Liver (tissue), 3 donors: Measurements from ENCODE around the gene ADAP1.

Experiments used
- RAD21 ChIP-seq, 2 donors: IDR thresholded peaks; 2 replicates each; pipeline ENCODE4 v1.6.1; 2016; ENCODE audit warnings: antibody characterized with exemption in 2 of 2, mild to moderate bottlenecking in 2 of 2
- TF ChIP-seq, protein P1 (sequence below): fragments of 150-350 bp; IDR thresholded peaks from 2 replicates; pipeline ENCODE4 v1.5.1; 2017; ENCODE audit warnings: improper control_type of control experiment, low read depth, low read length; ENCODE audit not compliant: missing input control
- TF ChIP-seq, protein P2 (sequence below): IDR thresholded peaks from 2 replicates; pipeline ENCODE4 v1.6.1; 2016; ENCODE audit warnings: antibody characterized with exemption, mild to moderate bottlenecking
- donor health status: healthy.
- donor health status: healthy.

DNA sequence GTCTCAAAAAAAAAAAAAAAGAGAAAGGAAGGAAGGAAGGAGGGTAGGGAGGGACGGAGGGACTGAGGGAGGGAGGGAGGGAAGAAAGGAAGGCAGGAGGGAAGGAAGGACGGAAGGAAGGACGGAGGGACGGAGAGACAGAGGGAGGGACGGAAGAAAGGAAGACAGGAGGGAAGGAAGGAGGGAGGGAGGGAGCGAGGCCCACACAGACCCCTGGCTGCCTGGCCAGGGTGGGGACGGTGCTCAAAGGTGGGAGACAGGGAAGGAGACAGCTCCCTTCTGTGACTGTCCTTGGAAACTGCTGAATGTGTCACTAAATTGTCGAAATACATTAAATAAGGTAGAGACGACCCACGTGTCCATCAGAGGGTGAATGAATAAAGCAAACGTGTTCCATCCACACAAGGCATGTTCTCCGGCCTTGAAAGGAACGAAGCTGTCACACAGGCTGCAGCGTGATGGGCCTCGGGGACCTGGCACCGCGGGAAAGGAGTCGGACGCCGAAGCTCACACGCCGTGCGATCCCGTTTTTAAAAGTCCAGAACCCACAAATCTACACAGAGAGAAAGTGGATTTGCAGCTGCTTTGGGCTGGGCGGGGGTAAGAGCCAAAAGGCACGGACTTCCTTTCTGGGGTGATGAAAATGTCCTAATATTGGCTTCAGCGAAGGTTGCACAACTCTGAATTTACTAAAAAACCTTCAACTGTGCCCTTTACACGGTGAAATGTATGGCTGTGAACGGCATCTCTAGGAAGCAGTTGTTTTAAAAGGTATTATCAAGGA is 23.3 kb downstream of the ADAP1 start:
- TF ChIP-seq RAD21 (IDR thresholded peaks at IDR 0.05): no peak
- TF ChIP-seq, protein P1, sequence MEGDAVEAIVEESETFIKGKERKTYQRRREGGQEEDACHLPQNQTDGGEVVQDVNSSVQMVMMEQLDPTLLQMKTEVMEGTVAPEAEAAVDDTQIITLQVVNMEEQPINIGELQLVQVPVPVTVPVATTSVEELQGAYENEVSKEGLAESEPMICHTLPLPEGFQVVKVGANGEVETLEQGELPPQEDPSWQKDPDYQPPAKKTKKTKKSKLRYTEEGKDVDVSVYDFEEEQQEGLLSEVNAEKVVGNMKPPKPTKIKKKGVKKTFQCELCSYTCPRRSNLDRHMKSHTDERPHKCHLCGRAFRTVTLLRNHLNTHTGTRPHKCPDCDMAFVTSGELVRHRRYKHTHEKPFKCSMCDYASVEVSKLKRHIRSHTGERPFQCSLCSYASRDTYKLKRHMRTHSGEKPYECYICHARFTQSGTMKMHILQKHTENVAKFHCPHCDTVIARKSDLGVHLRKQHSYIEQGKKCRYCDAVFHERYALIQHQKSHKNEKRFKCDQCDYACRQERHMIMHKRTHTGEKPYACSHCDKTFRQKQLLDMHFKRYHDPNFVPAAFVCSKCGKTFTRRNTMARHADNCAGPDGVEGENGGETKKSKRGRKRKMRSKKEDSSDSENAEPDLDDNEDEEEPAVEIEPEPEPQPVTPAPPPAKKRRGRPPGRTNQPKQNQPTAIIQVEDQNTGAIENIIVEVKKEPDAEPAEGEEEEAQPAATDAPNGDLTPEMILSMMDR: no peak
- TF ChIP-seq, protein P2, sequence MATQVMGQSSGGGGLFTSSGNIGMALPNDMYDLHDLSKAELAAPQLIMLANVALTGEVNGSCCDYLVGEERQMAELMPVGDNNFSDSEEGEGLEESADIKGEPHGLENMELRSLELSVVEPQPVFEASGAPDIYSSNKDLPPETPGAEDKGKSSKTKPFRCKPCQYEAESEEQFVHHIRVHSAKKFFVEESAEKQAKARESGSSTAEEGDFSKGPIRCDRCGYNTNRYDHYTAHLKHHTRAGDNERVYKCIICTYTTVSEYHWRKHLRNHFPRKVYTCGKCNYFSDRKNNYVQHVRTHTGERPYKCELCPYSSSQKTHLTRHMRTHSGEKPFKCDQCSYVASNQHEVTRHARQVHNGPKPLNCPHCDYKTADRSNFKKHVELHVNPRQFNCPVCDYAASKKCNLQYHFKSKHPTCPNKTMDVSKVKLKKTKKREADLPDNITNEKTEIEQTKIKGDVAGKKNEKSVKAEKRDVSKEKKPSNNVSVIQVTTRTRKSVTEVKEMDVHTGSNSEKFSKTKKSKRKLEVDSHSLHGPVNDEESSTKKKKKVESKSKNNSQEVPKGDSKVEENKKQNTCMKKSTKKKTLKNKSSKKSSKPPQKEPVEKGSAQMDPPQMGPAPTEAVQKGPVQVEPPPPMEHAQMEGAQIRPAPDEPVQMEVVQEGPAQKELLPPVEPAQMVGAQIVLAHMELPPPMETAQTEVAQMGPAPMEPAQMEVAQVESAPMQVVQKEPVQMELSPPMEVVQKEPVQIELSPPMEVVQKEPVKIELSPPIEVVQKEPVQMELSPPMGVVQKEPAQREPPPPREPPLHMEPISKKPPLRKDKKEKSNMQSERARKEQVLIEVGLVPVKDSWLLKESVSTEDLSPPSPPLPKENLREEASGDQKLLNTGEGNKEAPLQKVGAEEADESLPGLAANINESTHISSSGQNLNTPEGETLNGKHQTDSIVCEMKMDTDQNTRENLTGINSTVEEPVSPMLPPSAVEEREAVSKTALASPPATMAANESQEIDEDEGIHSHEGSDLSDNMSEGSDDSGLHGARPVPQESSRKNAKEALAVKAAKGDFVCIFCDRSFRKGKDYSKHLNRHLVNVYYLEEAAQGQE: no peak
